ENCODE data around the gene TXNDC12. TPM values are rescaled to one million over a fixed set of nuclear protein-coding genes. Genes with fewer than 3 reads are reported as not detected.

The TXNDC12 gene
- total RNA-seq (2013) = 75.8 TPM
- polyA plus RNA-seq (100 to 1,000 TPM in 2 of 3 donors, 10 to 100 TPM in 1; 24.3 to 125 (median 121) TPM), polyA minus RNA-seq (16.8 and 24.5 TPM in 2 replicates), total RNA-seq (1.5 to 7.2 (median 4.0) reads per million in 11 experiments)

DNA sequence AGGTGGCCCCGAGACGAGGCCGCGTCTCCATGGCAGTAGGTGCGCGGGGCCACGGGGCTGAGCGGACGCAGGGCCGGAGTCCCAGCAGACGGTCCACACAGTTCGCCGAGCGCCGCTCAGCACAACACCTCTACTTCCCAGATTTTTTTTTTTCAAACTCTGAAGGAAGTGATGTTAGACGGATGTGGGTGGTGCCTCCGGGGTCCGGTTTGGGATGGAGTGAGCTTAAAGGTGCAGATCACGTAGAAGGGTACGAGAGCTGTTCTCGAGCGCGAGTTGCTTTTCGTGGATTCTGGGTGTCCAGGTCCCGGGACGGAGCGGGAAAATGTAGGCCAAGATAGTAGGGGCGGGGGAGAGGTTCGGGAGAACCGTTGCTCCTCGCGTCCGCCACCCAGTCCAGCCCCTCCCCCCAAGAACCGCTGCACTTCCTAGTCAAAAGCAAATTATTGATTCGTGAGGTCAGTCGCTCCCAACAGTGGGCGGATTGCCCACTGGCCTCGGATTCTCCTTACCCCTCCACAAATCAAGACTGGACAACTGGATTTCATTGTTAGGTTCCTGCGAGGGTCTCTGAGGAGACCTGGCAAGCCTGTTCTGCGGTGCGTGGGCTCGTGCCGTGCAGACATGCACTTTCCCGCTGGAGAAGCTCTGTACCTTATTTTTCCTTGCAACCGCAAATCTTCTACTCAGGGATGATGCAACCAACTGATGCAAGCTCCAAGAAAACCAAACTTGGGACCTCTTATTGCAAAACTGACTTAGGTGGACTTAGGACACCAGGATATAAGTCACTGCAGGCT lies at the start of gene TXNDC12:
Gene TXNDC12 (minus strand): TSS at position 126 of the 800 bp plus-strand sequence. CDS start 95 bp downstream, at position 31.
- intact Hi-C loops (cut with micrococcal nuclease) = loop anchor here (10.0 kb wide), 2 partner anchors 350 to 640 kb away; partner anchors contain the start of genes COA7 (in 1 of the 2), ORC1 (in 1 of the 2) and PRPF38A (in 1 of the 2)
- H3K4me3 Mint-ChIP-seq = peak within 1 kb of the TSS; percentile 98 to 100
- TF ChIP-seq, protein P1, sequence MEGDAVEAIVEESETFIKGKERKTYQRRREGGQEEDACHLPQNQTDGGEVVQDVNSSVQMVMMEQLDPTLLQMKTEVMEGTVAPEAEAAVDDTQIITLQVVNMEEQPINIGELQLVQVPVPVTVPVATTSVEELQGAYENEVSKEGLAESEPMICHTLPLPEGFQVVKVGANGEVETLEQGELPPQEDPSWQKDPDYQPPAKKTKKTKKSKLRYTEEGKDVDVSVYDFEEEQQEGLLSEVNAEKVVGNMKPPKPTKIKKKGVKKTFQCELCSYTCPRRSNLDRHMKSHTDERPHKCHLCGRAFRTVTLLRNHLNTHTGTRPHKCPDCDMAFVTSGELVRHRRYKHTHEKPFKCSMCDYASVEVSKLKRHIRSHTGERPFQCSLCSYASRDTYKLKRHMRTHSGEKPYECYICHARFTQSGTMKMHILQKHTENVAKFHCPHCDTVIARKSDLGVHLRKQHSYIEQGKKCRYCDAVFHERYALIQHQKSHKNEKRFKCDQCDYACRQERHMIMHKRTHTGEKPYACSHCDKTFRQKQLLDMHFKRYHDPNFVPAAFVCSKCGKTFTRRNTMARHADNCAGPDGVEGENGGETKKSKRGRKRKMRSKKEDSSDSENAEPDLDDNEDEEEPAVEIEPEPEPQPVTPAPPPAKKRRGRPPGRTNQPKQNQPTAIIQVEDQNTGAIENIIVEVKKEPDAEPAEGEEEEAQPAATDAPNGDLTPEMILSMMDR (IDR thresholded peaks at IDR 0.05) = no peak
- Histone ChIP-seq H3K36me3 (replicated peaks in 1 of 2; ENCODE audit: control insufficient read depth in 1 of 2, insufficient read depth in 2 of 2, low read length in 2 of 2) (peaks cover 23 to 32% of the 10 kb centered on the region in 2 donors), H2AFZ (ENCODE audit: insufficient read depth, low read depth, low read length, poor library complexity, severe bottlenecking) (peak within 1 kb of the TSS; percentile 91), H3K4me1 (ENCODE audit: control insufficient read depth in 1 of 2, insufficient read depth in 2 of 2, low read length in 2 of 2) (peaks cover 35 to 45% of the 10 kb centered on the region in 2 donors), H3K9ac (ENCODE audit: insufficient read depth, low read length, poor library complexity, severe bottlenecking) (peak within 1 kb of the TSS; percentile 81), H3K4me3 (replicated peaks in 1 of 3; ENCODE audit: low read depth in 2 of 3, low read length in 3 of 3) (peak within 1 kb of the TSS; percentile 89 to 94 (median 92)), H3K27ac (ENCODE audit: low read depth in 1 of 2, low read length in 2 of 2) (peak within 1 kb of the TSS; percentile 87 to 92), H3K79me2 (ENCODE audit: insufficient read depth, low read length) (peaks cover 96% of the 10 kb centered on the region), H3K4me2 (replicated peaks; ENCODE audit: extremely low read depth, low read length, poor library complexity, severe bottlenecking) (peak within 1 kb of the TSS; percentile 97), H3K9me3 (replicated peaks in 1 of 2; ENCODE audit: control insufficient read depth in 1 of 2, insufficient read depth in 1 of 2, low read length in 2 of 2) (no peaks in the 10 kb centered on the region), H3K27me3 (ENCODE audit: control insufficient read depth in 2 of 2, insufficient read depth in 2 of 2, low read length in 2 of 2) (no peaks in the 10 kb centered on the region), H4K20me1 (ENCODE audit: insufficient read depth, low read length) (peaks cover 51% of the 10 kb centered on the region)
- peaks cover 45% of the 10 kb centered on the region for H3K4me1 Mint-ChIP-seq
- no peaks in the 10 kb centered on the region for H3K27me3 Mint-ChIP-seq (ENCODE audit: low read depth in 3 of 3)
- peaks cover 20 to 34% of the 10 kb centered on the region in 2 donors for H3K36me3 Mint-ChIP-seq
- peak within 1 kb of the TSS; percentile 87 to 98 (median 96) for H3K27ac Mint-ChIP-seq
- H3K9me3 Mint-ChIP-seq = no peaks in the 10 kb centered on the region
- peak; percentile 52 to 69 (median 67) for DNase-seq
- 0% methylated on average over 23 of the region's 45 CpGs for WGBS (ENCODE audit: insufficient coverage)

DNA sequence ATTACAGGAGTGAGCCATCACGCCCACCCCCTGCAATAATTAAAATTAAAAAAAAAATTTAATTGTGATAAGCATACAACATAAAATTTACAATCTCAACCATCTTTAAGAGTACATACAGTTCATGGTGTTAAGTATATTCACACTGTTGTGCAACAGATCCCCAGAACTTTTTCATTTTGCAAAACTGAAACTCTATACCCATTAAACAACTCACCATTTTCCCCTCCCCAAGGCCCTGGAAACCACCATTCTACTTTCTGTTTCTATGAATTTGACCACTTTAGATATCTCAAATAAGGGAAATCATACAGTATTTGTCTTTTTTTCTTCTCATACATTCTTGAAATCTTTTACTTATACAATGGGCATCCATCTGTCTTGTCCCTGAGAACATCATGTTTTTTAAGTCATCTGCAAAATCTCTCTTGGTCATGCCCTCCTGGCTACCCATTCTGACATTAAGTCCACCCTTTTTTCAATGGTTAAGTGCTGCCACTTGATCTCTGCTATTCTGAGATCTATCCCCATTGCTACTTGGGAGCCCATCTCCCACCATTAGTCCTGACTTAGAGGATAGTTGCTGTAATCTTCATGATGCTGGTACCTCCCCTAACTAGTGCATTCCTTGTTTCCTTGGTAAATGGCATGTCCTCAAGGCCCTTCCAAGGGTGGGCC lies 47.5 kb upstream of the TXNDC12 start:
- no peak overlapping the region for H3K4me2 ChIP-seq (replicated peaks; ENCODE audit: extremely low read depth, low read length, poor library complexity, severe bottlenecking)
- Mint-ChIP-seq H3K4me3 (no peak overlapping the region), H3K9me3 (no peaks in the 10 kb centered on the region), H3K27me3 (ENCODE audit: low read depth in 3 of 3) (peaks cover 1 to 8% (median 2%) of the 10 kb centered on the region in 3 donors), H3K4me1 (peaks cover 9% of the 10 kb centered on the region), H3K36me3 (no peaks in the 10 kb centered on the region), H3K27ac (no peak overlapping the region)
- H4K20me1 ChIP-seq (ENCODE audit: insufficient read depth, low read length) = no peaks in the 10 kb centered on the region
- H3K4me3 ChIP-seq (replicated peaks in 1 of 3; ENCODE audit: low read depth in 2 of 3, low read length in 3 of 3) = no peak overlapping the region
- TF ChIP-seq, protein P1 (IDR thresholded peaks at IDR 0.05) = no peak
- H3K79me2 ChIP-seq (ENCODE audit: insufficient read depth, low read length) = no peaks in the 10 kb centered on the region
- no peak for DNase-seq
- H3K9me3 ChIP-seq (replicated peaks in 1 of 2; ENCODE audit: control insufficient read depth in 1 of 2, insufficient read depth in 1 of 2, low read length in 2 of 2) = no peaks in the 10 kb centered on the region
- H3K27me3 ChIP-seq (ENCODE audit: control insufficient read depth in 2 of 2, insufficient read depth in 2 of 2, low read length in 2 of 2) = no peaks in the 10 kb centered on the region
- H3K27ac ChIP-seq (ENCODE audit: low read depth in 1 of 2, low read length in 2 of 2) = no peak overlapping the region
- H3K36me3 ChIP-seq (replicated peaks in 1 of 2; ENCODE audit: control insufficient read depth in 1 of 2, insufficient read depth in 2 of 2, low read length in 2 of 2) = no peaks in the 10 kb centered on the region
- no peak overlapping the region for H2AFZ ChIP-seq (ENCODE audit: insufficient read depth, low read depth, low read length, poor library complexity, severe bottlenecking)
- no peak overlapping the region for H3K9ac ChIP-seq (ENCODE audit: insufficient read depth, low read length, poor library complexity, severe bottlenecking)
- WGBS (ENCODE audit: insufficient coverage) = no CpG with 5 or more reads among the region's 1 CpG
- H3K4me1 ChIP-seq (ENCODE audit: control insufficient read depth in 1 of 2, insufficient read depth in 2 of 2, low read length in 2 of 2) = no peaks in the 10 kb centered on the region
- intact Hi-C loops (cut with micrococcal nuclease) = no loop called here
